SK-N-MC (cell line): ENCODE measurements around the gene SLC35F3.
A peak's percentile ranks its signal among the peaks of the same experiment; 100 is the strongest.

Experiments
- DNase-seq: peaks from one replicate; pipeline ENCODE4 v3.0.0-alpha.2; 2011; ENCODE audit warnings: low read depth, low spot score
- H3K27ac ChIP-seq: fragments of 200-600 bp; sonication (generic); 2 replicates; pipeline ENCODE4 v1.5.1; 2016; ENCODE audit warnings: mixed run types
- H3K36me3 ChIP-seq: fragments of 200-600 bp; sonication (generic); 2 replicates; pipeline ENCODE4 v1.6.1; 2017; ENCODE audit warnings: antibody characterized with exemption, low read length, mixed read lengths; ENCODE audit not compliant: insufficient read depth
- H3K4me3 ChIP-seq: fragments of 200-600 bp; sonication (generic); 2 replicates; pipeline ENCODE4 v1.5.1; 2016
- H3K9ac ChIP-seq: fragments of 200-600 bp; sonication (generic); 2 replicates; pipeline ENCODE4 v1.8.0; 2017; ENCODE audit warnings: mixed run types, mixed read lengths; ENCODE audit not compliant: insufficient read length
- H3K9me3 ChIP-seq: fragments of 200-600 bp; sonication (generic); 2 replicates; pipeline ENCODE4 v1.6.1; 2017; ENCODE audit warnings: low read depth, mild to moderate bottlenecking, antibody characterized with exemption, low read length, moderate library complexity, mixed read lengths
- EZH2 ChIP-seq: fragments of 200-600 bp; sonication (generic); IDR thresholded peaks from one replicate; pipeline ENCODE4 v1.6.1; 2017; ENCODE audit warnings: antibody characterized with exemption
- FOXP2 ChIP-seq: optimal IDR thresholded peaks from 2 replicates; pipeline ENCODE3; 2011; ENCODE audit warnings: mild to moderate bottlenecking, moderate library complexity; ENCODE audit not compliant: insufficient read depth; ENCODE audit errors: extremely low read length, control extremely low read depth
- POLR2AphosphoS5 ChIP-seq: IDR thresholded peaks from 2 replicates; pipeline ENCODE4 v1.6.1; 2012; ENCODE audit warnings: mild to moderate bottlenecking, low read depth, low read length, borderline replicate concordance

Gene SLC35F3

GRCh38 chr1:234309598-234310459, 405.4 kb downstream of the SLC35F3 start:
- H3K4me3 ChIP-seq = no peak overlapping the region
- DNase-seq = no peak
- no peak overlapping the region for H3K27ac ChIP-seq
- TF ChIP-seq EZH2 (no peak), FOXP2 (no peak), POLR2AphosphoS5 (no peak)
- no peak overlapping the region for H3K9ac ChIP-seq
- H3K36me3 ChIP-seq = no peaks in the 10 kb centered on the region
- no peaks in the 10 kb centered on the region for H3K9me3 ChIP-seq

- H3K9me3 ChIP-seq = no peaks in the 10 kb centered on the region
- no peak for DNase-seq
- H3K4me3 ChIP-seq = no peak overlapping the region
- no peak overlapping the region for H3K9ac ChIP-seq
- H3K27ac ChIP-seq = no peak overlapping the region
- H3K36me3 ChIP-seq = no peaks in the 10 kb centered on the region
- TF ChIP-seq FOXP2 (no peak), POLR2AphosphoS5 (no peak), EZH2 (no peak)
Observed at GRCh38 chr1:234310460-234310817, 406.0 kb downstream of the SLC35F3 start.

- Histone ChIP-seq H3K27ac (no peak overlapping the region), H3K4me3 (no peak overlapping the region), H3K36me3 (no peaks in the 10 kb centered on the region), H3K9me3 (no peaks in the 10 kb centered on the region), H3K9ac (no peak overlapping the region)
- no peak for TF ChIP-seq EZH2
- no peak for TF ChIP-seq FOXP2
- TF ChIP-seq POLR2AphosphoS5 = no peak
- DNase-seq = no peak
Observed at GRCh38 chr1:234311414-234311813, 406.9 kb downstream of the SLC35F3 start.

DNA sequence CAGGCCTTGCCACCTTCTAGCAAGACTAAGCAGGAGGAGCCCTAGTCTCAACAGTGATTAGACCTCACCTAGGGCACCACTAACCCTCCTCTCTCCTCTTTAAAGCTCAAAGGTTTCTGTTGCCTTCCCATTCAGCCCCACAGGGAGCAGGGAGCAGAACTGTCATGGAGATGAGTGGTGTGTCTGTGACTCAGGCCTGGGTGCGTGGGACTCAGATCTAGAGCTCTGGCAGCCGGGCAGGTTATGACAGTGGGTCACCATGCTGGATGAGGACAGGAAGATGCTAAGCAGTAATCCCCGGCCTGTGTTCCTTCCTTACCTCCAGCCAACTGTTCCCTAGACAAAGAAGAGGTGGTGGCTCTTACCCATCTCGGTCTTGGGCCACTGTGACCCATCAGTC, 408.7 kb downstream of the SLC35F3 start:
- TF ChIP-seq EZH2 = no peak
- Histone ChIP-seq H3K4me3 (no peak overlapping the region), H3K27ac (no peak overlapping the region), H3K9me3 (no peaks in the 10 kb centered on the region), H3K9ac (no peak overlapping the region), H3K36me3 (no peaks in the 10 kb centered on the region)
- DNase-seq = no peak

GRCh38 chr1:234315091-234315541, 410.6 kb downstream of the SLC35F3 start:
- Histone ChIP-seq H3K27ac (no peak overlapping the region), H3K36me3 (no peaks in the 10 kb centered on the region), H3K9me3 (no peaks in the 10 kb centered on the region), H3K9ac (no peak overlapping the region), H3K4me3 (no peak overlapping the region)
- TF ChIP-seq FOXP2 = no peak
- no peak for TF ChIP-seq POLR2AphosphoS5
- TF ChIP-seq EZH2 = no peak
- DNase-seq = no peak

GRCh38 chr1:234315588-234315987, 411.1 kb downstream of the SLC35F3 start:
- Histone ChIP-seq H3K9me3 (no peaks in the 10 kb centered on the region), H3K36me3 (no peaks in the 10 kb centered on the region), H3K4me3 (no peak overlapping the region), H3K27ac (no peak overlapping the region), H3K9ac (no peak overlapping the region)
- TF ChIP-seq POLR2AphosphoS5 (no peak), FOXP2 (no peak), EZH2 (no peak)
- no peak for DNase-seq

GRCh38 chr1:234316486-234316885, 412.0 kb downstream of the SLC35F3 start:
- Histone ChIP-seq H3K36me3 (no peaks in the 10 kb centered on the region), H3K9me3 (no peaks in the 10 kb centered on the region), H3K4me3 (no peak overlapping the region), H3K9ac (no peak overlapping the region), H3K27ac (no peak overlapping the region)
- no peak for TF ChIP-seq EZH2
- TF ChIP-seq POLR2AphosphoS5 = no peak
- no peak for TF ChIP-seq FOXP2
- DNase-seq = no peak

- no peaks in the 10 kb centered on the region for H3K9me3 ChIP-seq
- no peaks in the 10 kb centered on the region for H3K36me3 ChIP-seq
- DNase-seq = no peak
- H3K4me3 ChIP-seq = no peak overlapping the region; the same call in 1 of the 2 replicates
- no peak for TF ChIP-seq EZH2
- H3K27ac ChIP-seq = 0 out of 2 replicates have a peak overlapping the region, but pooled peaks have one; percentile 28
- H3K9ac ChIP-seq = no peak overlapping the region
Observed at GRCh38 chr1:234316937-234317336, 412.5 kb downstream of the SLC35F3 start.

- H3K4me3 ChIP-seq = no peak overlapping the region
- H3K36me3 ChIP-seq = no peaks in the 10 kb centered on the region
- TF ChIP-seq FOXP2 (no peak), POLR2AphosphoS5 (no peak), EZH2 (no peak)
- DNase-seq = no peak
- no peaks in the 10 kb centered on the region for H3K9me3 ChIP-seq
- no peak overlapping the region for H3K9ac ChIP-seq
- H3K27ac ChIP-seq = no peak overlapping the region
Observed at GRCh38 chr1:234320069-234320468, 415.6 kb downstream of the SLC35F3 start.
